KOPT-K1 (cell line): ENCODE results near the gene NDP.
"Not testable (repeated sequence)": the region's sequence is repeated elsewhere in the genome, so short reads cannot be mapped to it uniquely, and the experiment has no call there.

Source experiments
- H3K27ac ChIP-seq: fragments of 200-600 bp; sonication (generic); 2 replicates; pipeline ENCODE4 v1.5.1; 2016; ENCODE audit warnings: antibody characterized with exemption, mild to moderate bottlenecking, low read depth, low read length; ENCODE audit not compliant: poor library complexity, severe bottlenecking
- H3K36me3 ChIP-seq: fragments of 200-600 bp; sonication (generic); 2 replicates; pipeline ENCODE4 v1.5.1; 2017; ENCODE audit warnings: antibody characterized with exemption, mild to moderate bottlenecking, low read length, moderate library complexity; ENCODE audit not compliant: insufficient read depth
- H3K9me3 ChIP-seq: fragments of 200-600 bp; sonication (generic); 2 replicates; pipeline ENCODE4 v1.5.1; 2017; ENCODE audit warnings: antibody characterized with exemption, low read length, mild to moderate bottlenecking; ENCODE audit not compliant: insufficient read depth, poor library complexity, severe bottlenecking

Gene NDP

GRCh38 chrX:43953218-43953617 is 20.0 kb downstream of the NDP start:
- Histone ChIP-seq H3K9me3 (no peaks in the 10 kb centered on the region), H3K36me3 (no peaks in the 10 kb centered on the region), H3K27ac (no peak overlapping the region)

- Histone ChIP-seq H3K27ac (no peak overlapping the region), H3K9me3 (no peaks in the 10 kb centered on the region), H3K36me3 (no peaks in the 10 kb centered on the region)
Measured at GRCh38 chrX:43949669-43950068, 23.5 kb downstream of the NDP start.

GRCh38 chrX:43940816-43941474 is 32.2 kb downstream of the NDP start:
- Histone ChIP-seq H3K9me3 (no peaks in the 10 kb centered on the region), H3K27ac (no peak overlapping the region), H3K36me3 (no peaks in the 10 kb centered on the region)

GRCh38 chrX:43939187-43939926 is 33.8 kb downstream of the NDP start:
- no peak overlapping the region for H3K27ac ChIP-seq
- no peaks in the 10 kb centered on the region for H3K9me3 ChIP-seq
- no peaks in the 10 kb centered on the region for H3K36me3 ChIP-seq

DNA sequence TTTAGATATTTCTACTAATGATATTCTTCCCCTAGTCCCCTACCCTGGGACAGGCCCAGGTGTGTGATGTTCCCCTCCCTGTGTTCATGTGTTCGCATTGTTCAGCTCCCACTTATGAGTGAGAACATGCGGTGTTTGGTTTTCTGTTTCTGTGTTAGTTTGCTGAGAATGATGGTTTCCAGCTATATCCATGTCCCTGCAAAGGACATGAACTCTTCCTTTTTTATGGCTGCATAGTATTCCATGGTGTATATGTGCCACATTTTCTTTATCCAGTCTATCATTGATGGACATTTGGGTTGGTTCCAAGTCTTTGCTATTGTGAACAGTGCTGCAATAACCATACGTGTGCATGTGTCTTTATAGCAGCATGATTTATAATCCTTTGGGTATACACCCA is 51.2 kb downstream of the NDP start:
- not testable (repeated sequence) for H3K9me3 ChIP-seq, H3K27ac ChIP-seq, H3K36me3 ChIP-seq

GRCh38 chrX:43910772-43911171 is 62.4 kb downstream of the NDP start:
- not testable (repeated sequence) for H3K27ac ChIP-seq, H3K36me3 ChIP-seq, H3K9me3 ChIP-seq

- Histone ChIP-seq H3K27ac (no peak overlapping the region), H3K9me3 (no peaks in the 10 kb centered on the region), H3K36me3 (no peaks in the 10 kb centered on the region)
Measured at GRCh38 chrX:43910012-43910411, 63.2 kb downstream of the NDP start.

DNA sequence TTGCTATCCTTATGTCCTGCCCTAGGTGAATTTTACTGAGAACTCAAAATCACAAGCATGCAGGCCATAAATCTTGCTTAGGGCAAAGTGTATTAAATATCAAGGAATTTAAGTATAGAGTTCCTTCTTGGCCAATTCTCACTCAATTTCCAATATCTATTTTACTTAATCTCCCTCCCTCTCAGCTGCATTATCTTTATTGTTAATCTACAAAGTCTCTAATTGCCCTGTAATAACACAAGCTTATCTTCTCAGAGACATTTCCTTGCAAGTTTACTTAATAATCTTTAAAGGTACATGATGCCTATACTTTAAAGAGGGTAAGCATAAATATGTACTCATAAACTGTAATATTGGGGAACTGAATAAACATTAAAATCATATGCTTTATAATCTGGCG is 64.0 kb downstream of the NDP start:
- Histone ChIP-seq H3K36me3 (no peaks in the 10 kb centered on the region), H3K9me3 (no peaks in the 10 kb centered on the region), H3K27ac (no peak overlapping the region)

- Histone ChIP-seq H3K27ac (no peak overlapping the region), H3K9me3 (no peaks in the 10 kb centered on the region), H3K36me3 (no peaks in the 10 kb centered on the region)
Measured at GRCh38 chrX:43899878-43900815, 73.0 kb downstream of the NDP start.
